Thoracic aorta (tissue), 2 donors: Measurements from ENCODE around the gene SCUBE2. TPM values are rescaled to one million over a fixed set of nuclear protein-coding genes. Genes with fewer than 3 reads are reported as not detected.

Source experiments
- ATAC-seq: fragments of 150-250 bp; one replicate; pipeline ENCODE4 v1.8.0; 2017; ENCODE audit warnings: low read depth; ENCODE audit not compliant: insufficient number of reproducible peaks, low FRiP score
- DNase-seq: peaks from one replicate; pipeline ENCODE4 v3.0.0-alpha.2; 2020; ENCODE audit warnings: low spot score
- H3K27ac ChIP-seq, 2 donors: fragments of 200-600 bp; sonication (generic); 1 replicate in 1 of 2; 2 replicates in 1 of 2; pipeline ENCODE4 v1.5.1; 2016; ENCODE audit warnings: mild to moderate bottlenecking in 2 of 2, moderate library complexity in 2 of 2
- H3K27me3 ChIP-seq: fragments of 200-600 bp; sonication (generic); replicated peaks from 2 replicates; pipeline ENCODE4 v1.6.0; 2016; ENCODE audit warnings: mild to moderate bottlenecking; ENCODE audit not compliant: insufficient read depth
- H3K36me3 ChIP-seq: fragments of 200-600 bp; sonication (generic); one replicate; pipeline ENCODE4 v1.5.1; 2016
- H3K4me1 ChIP-seq, 2 donors: fragments of 200-600 bp; sonication (generic); 1 replicate in 1 of 2; 2 replicates in 1 of 2; pipeline versions ENCODE4 v1.5.1 to v1.6.0; 2016; ENCODE audit warnings: low read depth in 2 of 2, mild to moderate bottlenecking in 1 of 2; ENCODE audit not compliant: control insufficient read depth in 1 of 2
- H3K4me3 ChIP-seq: fragments of 200-600 bp; sonication (generic); 2 replicates; pipeline ENCODE4 v1.5.1; 2016; ENCODE audit warnings: mild to moderate bottlenecking
- H3K9me3 ChIP-seq: fragments of 200-600 bp; sonication (generic); 2 replicates; pipeline ENCODE4 v1.5.1; 2016
- CTCF ChIP-seq: fragments of 200-600 bp; sonication (generic); IDR thresholded peaks from one replicate; pipeline ENCODE4 v1.5.1; 2019; ENCODE audit warnings: antibody characterized with exemption
- total RNA-seq, 2 donors: library from RNA; depleted of rRNA; stranded (reverse); fragments of >200 nt; gene quantifications; one replicate each; pipeline versions ENCODE4 v1.1.0 to v1.2.3, GENCODE V29; 2016

The SCUBE2 gene
- total RNA-seq, 2 donors from 2014 or later: 1.2 to 3.9 TPM

- Histone ChIP-seq H3K4me1 (no peaks in the 10 kb centered on the region), H3K27ac (no peak overlapping the region), H3K9me3 (no peaks in the 10 kb centered on the region), H3K4me3 (no peak overlapping the region), H3K27me3 (no peaks in the 10 kb centered on the region), H3K36me3 (no peaks in the 10 kb centered on the region)
- ATAC-seq (no peak), DNase-seq (no peak)
- no peak for TF ChIP-seq CTCF
Measured at GRCh38 chr11:9120664-9121468, 29.5 kb upstream of the SCUBE2 start.

- ATAC-seq: no peak
- no peak for TF ChIP-seq CTCF
Measured at GRCh38 chr11:9118277-9118676, 26.9 kb upstream of the SCUBE2 start.

GRCh38 chr11:9112075-9112474 lies 20.7 kb upstream of the SCUBE2 start:
- DNase-seq (no peak), ATAC-seq (no peak)
- H3K4me1 ChIP-seq: no peaks in the 10 kb centered on the region
- H3K27me3 ChIP-seq: no peaks in the 10 kb centered on the region
- H3K9me3 ChIP-seq: peaks cover 7% of the 10 kb centered on the region
- no peak for TF ChIP-seq CTCF
- H3K27ac ChIP-seq: no peak overlapping the region
- no peaks in the 10 kb centered on the region for H3K36me3 ChIP-seq
- no peak overlapping the region for H3K4me3 ChIP-seq

More at GRCh38 chr11:9118277-9118676, 26.9 kb upstream of the SCUBE2 start:
- Histone ChIP-seq H3K4me1 (no peaks in the 10 kb centered on the region), H3K4me3 (no peak overlapping the region), H3K27me3 (no peaks in the 10 kb centered on the region), H3K27ac (no peak overlapping the region), H3K9me3 (peaks cover under 1% of the 10 kb centered on the region), H3K36me3 (no peaks in the 10 kb centered on the region)
- DNase-seq: no peak

- Histone ChIP-seq H3K27me3 (no peaks in the 10 kb centered on the region), H3K4me3 (no peak overlapping the region), H3K9me3 (peaks cover 7% of the 10 kb centered on the region), H3K36me3 (no peaks in the 10 kb centered on the region), H3K4me1 (no peaks in the 10 kb centered on the region), H3K27ac (no peak overlapping the region)
- ATAC-seq (no peak), DNase-seq (no peak)
- TF ChIP-seq CTCF: no peak
Measured at GRCh38 chr11:9109858-9110731, 18.7 kb upstream of the SCUBE2 start.

- ATAC-seq (no peak), DNase-seq (no peak)
- no peaks in the 10 kb centered on the region for H3K36me3 ChIP-seq
- H3K4me1 ChIP-seq: no peaks in the 10 kb centered on the region
- no peak for TF ChIP-seq CTCF
- no peak overlapping the region for H3K27ac ChIP-seq
- H3K27me3 ChIP-seq: no peaks in the 10 kb centered on the region
- H3K9me3 ChIP-seq: no peaks in the 10 kb centered on the region
- H3K4me3 ChIP-seq: no peak overlapping the region
Measured at GRCh38 chr11:9104580-9104979, 13.2 kb upstream of the SCUBE2 start.
